Measurements from ENCODE around the gene ENAH. TPM values are rescaled to one million over a fixed set of nuclear protein-coding genes. Genes with fewer than 3 reads are reported as not detected.

ENAH gene
- total and polyA plus RNA-seq, 2 donors (not counting 1 experiment from before 2014, with no cell fraction given) = 1.3 to 1.6 TPM

- POLR2A ChIA-PET = interaction anchor here (0.6 kb wide), 1 partner anchor 234 kb away, joined by 3 read pairs; no protein-coding TSS in a partner anchor
- ATAC-seq (ENCODE audit: low read depth) (no peak), DNase-seq (no peak)
- Histone ChIP-seq H3K27me3 (replicated peaks in 1 of 4; ENCODE audit: control extremely low read depth in 1 of 4, control insufficient read depth in 3 of 4, insufficient read depth in 4 of 4, low read length in 3 of 4) (no peaks in the 10 kb centered on the region), H3K9me3 (ENCODE audit: control extremely low read depth in 1 of 3, control insufficient read depth in 2 of 3, insufficient read depth in 1 of 3, low read length in 2 of 3) (no peaks in the 10 kb centered on the region), H3K9ac (ENCODE audit: low read length) (no peak overlapping the region), H3K27ac (ENCODE audit: low read length in 2 of 2) (no peak overlapping the region), H4K20me1 (ENCODE audit: control insufficient read depth, insufficient read depth, low read length, poor library complexity, severe bottlenecking) (no peaks in the 10 kb centered on the region), H3K4me3 (ENCODE audit: control extremely low read depth in 1 of 5, extremely low read depth in 1 of 5, insufficient read depth in 1 of 5, low read depth in 2 of 5, low read length in 4 of 5) (no peak overlapping the region), H3K36me3 (replicated peaks in 1 of 2; ENCODE audit: control extremely low read depth in 1 of 2, control insufficient read depth in 1 of 2, extremely low read depth in 1 of 2, insufficient read depth in 2 of 2, low read length in 1 of 2) (no peaks in the 10 kb centered on the region), H3K4me2 (replicated peaks; ENCODE audit: low read depth, low read length, poor library complexity, severe bottlenecking) (no peak overlapping the region), H3K79me2 (ENCODE audit: control insufficient read depth, insufficient read depth, low read length) (no peaks in the 10 kb centered on the region), H2AFZ (ENCODE audit: insufficient read depth, low read depth, low read length, poor library complexity, severe bottlenecking) (no peak overlapping the region), H3K4me1 (ENCODE audit: control insufficient read depth in 2 of 2, insufficient read depth in 2 of 2, low read length in 2 of 2) (no peaks in the 10 kb centered on the region)
- Mint-ChIP-seq H3K4me3 (no peak overlapping the region), H3K27ac (no peak overlapping the region), H3K9me3 (ENCODE audit: insufficient read depth) (no peaks in the 10 kb centered on the region), H3K4me1 (no peaks in the 10 kb centered on the region), H3K27me3 (no peaks in the 10 kb centered on the region)
- WGBS (ENCODE audit: insufficient coverage) = no CpG with 5 or more reads among the region's 2 CpGs
- intact Hi-C loops (cut with micrococcal nuclease) = loop anchor here (10.0 kb wide), 1 partner anchor 109 kb away; the partner anchor contains the start of gene ENAH
- TF ChIP-seq EZH2 (IDR thresholded peaks at IDR 0.05; ENCODE audit: borderline replicate concordance, insufficient read depth, low read depth, low read length, poor library complexity, severe bottlenecking) = no peak
- no peak for TF ChIP-seq CTCF (IDR thresholded peaks at IDR 0.05)
- CTCF ChIA-PET = interaction anchor here (1.0 to 1.9 kb wide), 5 partner anchors 8 to 110 kb away, joined by 3 to 5 read pairs (median 3); no protein-coding TSS in a partner anchor
Observed at GRCh38 chr1:225545649-225546048, 107.3 kb downstream of the ENAH start.

DNA sequence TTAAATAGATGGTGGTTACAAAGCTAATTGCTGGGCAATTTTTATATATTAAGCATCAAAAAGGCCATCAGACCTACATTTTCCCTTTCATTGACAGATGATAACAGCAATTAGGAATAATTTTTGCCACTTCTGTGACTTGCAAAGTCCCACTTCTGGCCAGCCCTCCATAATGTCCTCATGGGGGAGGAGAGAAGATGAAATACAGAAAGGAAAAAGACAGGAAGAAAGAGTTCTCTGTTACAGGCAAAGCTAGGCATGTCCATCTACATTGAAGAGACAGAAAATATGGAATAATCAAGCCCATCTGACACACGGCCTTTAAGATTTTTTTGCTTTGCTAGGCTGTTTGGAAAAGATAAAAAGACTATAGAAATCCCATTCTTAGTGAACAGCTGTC, 108.0 kb downstream of the ENAH start:
- Histone ChIP-seq H3K36me3 (replicated peaks in 1 of 2; ENCODE audit: control extremely low read depth in 1 of 2, control insufficient read depth in 1 of 2, extremely low read depth in 1 of 2, insufficient read depth in 2 of 2, low read length in 1 of 2) (no peaks in the 10 kb centered on the region), H3K9me3 (ENCODE audit: control extremely low read depth in 1 of 3, control insufficient read depth in 2 of 3, insufficient read depth in 1 of 3, low read length in 2 of 3) (no peaks in the 10 kb centered on the region), H3K27ac (ENCODE audit: low read length in 2 of 2) (no peak overlapping the region), H3K9ac (ENCODE audit: low read length) (no peak overlapping the region), H3K79me2 (ENCODE audit: control insufficient read depth, insufficient read depth, low read length) (no peaks in the 10 kb centered on the region), H3K4me1 (ENCODE audit: control insufficient read depth in 2 of 2, insufficient read depth in 2 of 2, low read length in 2 of 2) (peaks cover 0 to 2% of the 10 kb centered on the region in 2 donors), H3K27me3 (replicated peaks in 1 of 4; ENCODE audit: control extremely low read depth in 1 of 4, control insufficient read depth in 3 of 4, insufficient read depth in 4 of 4, low read length in 3 of 4) (no peaks in the 10 kb centered on the region), H3K4me2 (replicated peaks; ENCODE audit: low read depth, low read length, poor library complexity, severe bottlenecking) (no peak overlapping the region), H3K4me3 (ENCODE audit: control extremely low read depth in 1 of 5, extremely low read depth in 1 of 5, insufficient read depth in 1 of 5, low read depth in 2 of 5, low read length in 4 of 5) (no peak overlapping the region), H4K20me1 (ENCODE audit: control insufficient read depth, insufficient read depth, low read length, poor library complexity, severe bottlenecking) (no peaks in the 10 kb centered on the region), H2AFZ (ENCODE audit: insufficient read depth, low read depth, low read length, poor library complexity, severe bottlenecking) (no peak overlapping the region)
- CTCF ChIA-PET = interaction anchor here (1.0 to 1.9 kb wide), 4 partner anchors 9 to 111 kb away, joined by 3 to 5 read pairs (median 3); no protein-coding TSS in a partner anchor
- no peak overlapping the region for H3K4me3 Mint-ChIP-seq
- intact Hi-C loops (cut with micrococcal nuclease) = loop anchor here (10.0 kb wide), 1 partner anchor 110 kb away; the partner anchor contains the start of gene ENAH
- WGBS (ENCODE audit: insufficient coverage) = no CpG with 5 or more reads among the region's 1 CpG
- peaks cover 2% of the 10 kb centered on the region for H3K4me1 Mint-ChIP-seq
- TF ChIP-seq EZH2 (IDR thresholded peaks at IDR 0.05; ENCODE audit: borderline replicate concordance, insufficient read depth, low read depth, low read length, poor library complexity, severe bottlenecking) (no peak), CTCF (IDR thresholded peaks at IDR 0.05) (no peak)
- no peak overlapping the region for H3K27ac Mint-ChIP-seq
- DNase-seq = no peak
- no peak for ATAC-seq (ENCODE audit: low read depth)
- no peaks in the 10 kb centered on the region for H3K9me3 Mint-ChIP-seq (ENCODE audit: insufficient read depth)
- POLR2A ChIA-PET = no interaction called here
- no peaks in the 10 kb centered on the region for H3K27me3 Mint-ChIP-seq

Data from B cell (primary cell).